ENCODE measurements around the gene OR2S2.

GRCh38 chr9:35910613-35911359, 47.2 kb downstream of the OR2S2 start:
- TF ChIP-seq CTCF (IDR thresholded peaks at IDR 0.05) (no peak), ZNF416 (CRISPR knock-in tag; IDR thresholded peaks at IDR 0.05) (no peak)
- TF ChIP-seq, protein P1, sequence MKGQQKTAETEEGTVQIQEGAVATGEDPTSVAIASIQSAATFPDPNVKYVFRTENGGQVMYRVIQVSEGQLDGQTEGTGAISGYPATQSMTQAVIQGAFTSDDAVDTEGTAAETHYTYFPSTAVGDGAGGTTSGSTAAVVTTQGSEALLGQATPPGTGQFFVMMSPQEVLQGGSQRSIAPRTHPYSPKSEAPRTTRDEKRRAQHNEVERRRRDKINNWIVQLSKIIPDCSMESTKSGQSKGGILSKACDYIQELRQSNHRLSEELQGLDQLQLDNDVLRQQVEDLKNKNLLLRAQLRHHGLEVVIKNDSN (CRISPR knock-in tag; IDR thresholded peaks at IDR 0.05), result no peak
- TF ChIP-seq, protein P2, sequence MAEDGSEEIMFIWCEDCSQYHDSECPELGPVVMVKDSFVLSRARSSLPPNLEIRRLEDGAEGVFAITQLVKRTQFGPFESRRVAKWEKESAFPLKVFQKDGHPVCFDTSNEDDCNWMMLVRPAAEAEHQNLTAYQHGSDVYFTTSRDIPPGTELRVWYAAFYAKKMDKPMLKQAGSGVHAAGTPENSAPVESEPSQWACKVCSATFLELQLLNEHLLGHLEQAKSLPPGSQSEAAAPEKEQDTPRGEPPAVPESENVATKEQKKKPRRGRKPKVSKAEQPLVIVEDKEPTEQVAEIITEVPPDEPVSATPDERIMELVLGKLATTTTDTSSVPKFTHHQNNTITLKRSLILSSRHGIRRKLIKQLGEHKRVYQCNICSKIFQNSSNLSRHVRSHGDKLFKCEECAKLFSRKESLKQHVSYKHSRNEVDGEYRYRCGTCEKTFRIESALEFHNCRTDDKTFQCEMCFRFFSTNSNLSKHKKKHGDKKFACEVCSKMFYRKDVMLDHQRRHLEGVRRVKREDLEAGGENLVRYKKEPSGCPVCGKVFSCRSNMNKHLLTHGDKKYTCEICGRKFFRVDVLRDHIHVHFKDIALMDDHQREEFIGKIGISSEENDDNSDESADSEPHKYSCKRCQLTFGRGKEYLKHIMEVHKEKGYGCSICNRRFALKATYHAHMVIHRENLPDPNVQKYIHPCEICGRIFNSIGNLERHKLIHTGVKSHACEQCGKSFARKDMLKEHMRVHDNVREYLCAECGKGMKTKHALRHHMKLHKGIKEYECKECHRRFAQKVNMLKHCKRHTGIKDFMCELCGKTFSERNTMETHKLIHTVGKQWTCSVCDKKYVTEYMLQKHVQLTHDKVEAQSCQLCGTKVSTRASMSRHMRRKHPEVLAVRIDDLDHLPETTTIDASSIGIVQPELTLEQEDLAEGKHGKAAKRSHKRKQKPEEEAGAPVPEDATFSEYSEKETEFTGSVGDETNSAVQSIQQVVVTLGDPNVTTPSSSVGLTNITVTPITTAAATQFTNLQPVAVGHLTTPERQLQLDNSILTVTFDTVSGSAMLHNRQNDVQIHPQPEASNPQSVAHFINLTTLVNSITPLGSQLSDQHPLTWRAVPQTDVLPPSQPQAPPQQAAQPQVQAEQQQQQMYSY (CRISPR knock-in tag; IDR thresholded peaks at IDR 0.05), result no peak

Data from WTC11 (cell line).